K562 (cell line): ENCODE data around the gene APBA2. TPM values are rescaled to one million over a fixed set of nuclear protein-coding genes. Genes with fewer than 3 reads are reported as not detected.

ENCODE experiments used
- ATAC-seq: fragments of 200-7000 bp; cut with Tn5 transposase; 3 replicates; pipeline ENCODE4 v1.9.1; 2020; ENCODE audit warnings: moderate library complexity
- BruUV-seq: library from RNA; stranded (reverse); fragments of 400-500 nt; replicated peaks from 2 replicates; lab custom pipeline; 2021; lab: Mats Ljungman, UMichigan
- CTCF ChIA-PET: fragments of 300-600 bp; formaldehyde crosslinking; extraction: SDS; loops from one replicate; lab custom pipeline; 2021; ENCODE audit warnings: low intra/inter-chr PET ratio; lab: Yijun Ruan, JAX
- POLR2A ChIA-PET: fragments of 300-600, 350-650 bp; sonication (Branson Sonifier 250); formaldehyde crosslinking; extraction: SDS; loops from one replicate; lab custom pipeline; 2021; ENCODE audit warnings: antibody characterized with exemption, inconsistent platforms; lab: Yijun Ruan, JAX
- DNase-seq, 4 experiments: peaks; one replicate each; pipeline versions ENCODE4 v3.0.0 to v3.0.0-alpha.2; 2011 to 2018; ENCODE audit warnings: low spot score in 3 of 4, mixed read lengths in 3 of 4; ENCODE audit errors: extremely low read depth in 1 of 4
- FAIRE-seq: peaks from 2 replicates; lab custom pipeline; 2011; peaks lifted over from hg19 to GRCh38; lab: Jason Lieb, UNC
- H2AFZ ChIP-seq: 2 replicates; pipeline ENCODE4 v1.6.0; 2011; ENCODE audit warnings: low read depth, low read length, control low read depth, inconsistent platforms
- H3K27ac ChIP-seq: fragments of 200-600 bp; 3 replicates; pipeline ENCODE4 v1.8.0; 2011; ENCODE audit warnings: low read depth, mild to moderate bottlenecking, control low read depth, inconsistent platforms, low read length, moderate library complexity, mixed read lengths; ENCODE audit errors: extremely low read depth
- H3K27me3 ChIP-seq, 2 experiments: fragments of 300-600 bp in 1 of 2; 2 replicates in 1 of 2; 3 replicates in 1 of 2; pipeline versions ENCODE4 v1.6.0 to v1.8.0; 2011; ENCODE audit warnings: inconsistent platforms in 2 of 2, low read length in 2 of 2, mild to moderate bottlenecking in 1 of 2, mixed read lengths in 1 of 2, moderate library complexity in 1 of 2; ENCODE audit not compliant: control insufficient read depth in 2 of 2, insufficient read depth in 2 of 2
- H3K36me3 ChIP-seq: fragments of 300-600 bp; 3 replicates; pipeline ENCODE4 v1.8.0; 2011; ENCODE audit warnings: mild to moderate bottlenecking, low read length, inconsistent platforms; ENCODE audit not compliant: control insufficient read depth, insufficient read depth
- H3K4me1 ChIP-seq, 2 experiments: fragments of 200-600 bp in 1 of 2; replicated peaks in 1 of 2; 2 replicates in 1 of 2; 3 replicates in 1 of 2; pipeline versions ENCODE4 v1.5.1 to v1.8.0; 2011; ENCODE audit warnings: inconsistent platforms in 2 of 2, low read length in 2 of 2, mild to moderate bottlenecking in 1 of 2, mixed read lengths in 1 of 2, moderate library complexity in 1 of 2; ENCODE audit not compliant: control insufficient read depth in 2 of 2, insufficient read depth in 2 of 2
- H3K4me2 ChIP-seq: 2 replicates; pipeline ENCODE4 v1.6.1; 2011; ENCODE audit warnings: low read length, control low read depth, inconsistent platforms, mixed read lengths; ENCODE audit not compliant: insufficient read depth
- H3K4me3 ChIP-seq: fragments of 200-600 bp; sonication (generic), shearing (Covaris generic); 2 replicates; pipeline ENCODE4 v1.5.1; 2016; ENCODE audit warnings: control low read depth, inconsistent platforms
- H3K79me2 ChIP-seq: fragments of 200-600 bp; 3 replicates; pipeline ENCODE4 v1.8.0; 2011; ENCODE audit warnings: low read length, inconsistent platforms; ENCODE audit not compliant: control insufficient read depth, insufficient read depth
- H3K9ac ChIP-seq, 2 experiments: 2 replicates each; pipeline versions ENCODE4 v1.6.0 to v1.6.1; 2011; ENCODE audit warnings: low read depth in 2 of 2, low read length in 2 of 2, control low read depth in 1 of 2, inconsistent platforms in 1 of 2, mild to moderate bottlenecking in 1 of 2, mixed read lengths in 1 of 2; ENCODE audit not compliant: insufficient read depth in 1 of 2
- H3K9me1 ChIP-seq: one replicate; pipeline ENCODE4 v1.6.0; 2011; ENCODE audit warnings: inconsistent platforms, mild to moderate bottlenecking, low read length, moderate library complexity; ENCODE audit not compliant: control insufficient read depth, insufficient read depth
- H3K9me3 ChIP-seq: replicated peaks from 2 replicates; pipeline ENCODE4 v1.5.1; 2011; ENCODE audit warnings: low read depth, low read length, inconsistent platforms; ENCODE audit not compliant: control insufficient read depth, insufficient read depth
- H4K20me1 ChIP-seq: replicated peaks from 2 replicates; pipeline ENCODE4 v1.6.1; 2011; ENCODE audit warnings: low read length, inconsistent platforms, mixed read lengths; ENCODE audit not compliant: control insufficient read depth, insufficient read depth
- CBX5 ChIP-seq: IDR thresholded peaks from 2 replicates; pipeline ENCODE4 v1.6.1; 2014; ENCODE audit warnings: low read depth, borderline replicate concordance
- ZNF197 ChIP-seq: fragments of 200-800 bp; sonication (Bioruptor generic); IDR thresholded peaks from 2 replicates; pipeline ENCODE4 v1.6.1; 2016; ENCODE audit warnings: low read depth, missing genetic modification characterization, missing compliant biosample characterization
- WGBS: fragments of 100-300 bp; shearing (Covaris generic); methylation state at CpG from one replicate; pipeline ENCODE4 v1.1.6; 2016; ENCODE audit warnings: low coverage, mixed read lengths; ENCODE audit not compliant: insufficient coverage; ENCODE audit errors: missing lambda C conversion rate; 5-methylcytosine and 5-hydroxymethylcytosine counted together
- in situ Hi-C: fragments of 300-500 bp; cut with MboI; formaldehyde crosslinking; loops from 4 replicates; pipeline ENCODE4 v1.15.0; 2018; ENCODE audit warnings: inconsistent platforms, mixed read lengths
- intact Hi-C: fragments of 100-400 bp; cut with micrococcal nuclease; formaldehyde crosslinking; loops from 2 replicates; pipeline ENCODE4 v1.14.2; 2022
- polyA plus RNA-seq, 8 experiments: library from polyadenylated mRNA; depleted of rRNA in 4 of 8; stranded (reverse) in 5 of 8; unstranded in 3 of 8; fragments of >200 nt; fragmentation: Nextera tagmentation in 2 of 8; fragmentation: Illumina TruSeq in 1 of 8; extraction: Ambion mirVana in 2 of 8; extraction: Trizol in 1 of 8; gene quantifications; 2 replicates each; pipeline versions ENCODE4 v1.2.1 to v1.2.3, GENCODE V29; 2011 to 2014; ENCODE audit warnings: inconsistent platforms in 1 of 8, missing spikeins in 1 of 8
- total RNA-seq, 7 experiments: library from RNA; depleted of rRNA in 6 of 7; stranded (reverse); fragments of >200 nt in 6 of 7; fragmentation: Illumina TruSeq in 2 of 7; extraction: Trizol in 2 of 7; gene quantifications; 2 replicates each; pipeline versions ENCODE4 v1.2.1 to v1.2.3, GENCODE V29; 2011 to 2021; ENCODE audit warnings: low replicate concordance in 1 of 7
- TF ChIP-seq, protein P1 (sequence below): IDR thresholded peaks from 2 replicates; pipeline ENCODE4 v1.6.1; 2011; ENCODE audit warnings: borderline replicate concordance, low read depth, mild to moderate bottlenecking, moderate library complexity, low read length; ENCODE audit not compliant: insufficient read depth, poor library complexity, severe bottlenecking
- TF ChIP-seq, protein P2 (sequence below): fragments of 450-650 bp; IDR thresholded peaks from 2 replicates; pipeline ENCODE4 v1.6.1; 2016; ENCODE audit warnings: mild to moderate bottlenecking

APBA2 gene
- total and polyA plus RNA-seq, 9 of the 15 experiments (the other 6 are each of a cell fraction or from before 2014, with no cell fraction given), result 0.24 to 40.9 (median 25.2) TPM

DNA sequence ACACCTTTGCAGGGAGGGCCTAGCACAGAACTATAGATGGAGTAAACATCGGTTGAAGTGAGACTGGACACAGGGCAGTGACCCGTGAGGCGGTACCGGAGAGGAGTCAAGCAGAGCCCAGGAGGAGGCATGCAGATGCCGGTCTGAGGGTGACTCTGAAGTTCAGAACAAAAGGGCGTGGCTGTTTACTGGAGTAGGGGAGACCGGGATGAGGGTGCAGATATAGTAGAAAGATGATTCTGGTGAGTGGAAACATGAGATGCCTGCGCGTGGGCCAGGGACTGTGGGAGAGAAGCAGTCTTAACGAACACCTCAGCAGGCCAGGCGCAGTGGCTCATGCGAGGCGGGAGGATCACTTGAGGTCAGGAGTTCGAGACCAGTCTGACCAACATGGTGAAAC, 270.7 kb downstream of the APBA2 start:
- no peak for FAIRE-seq
- no peak; the same call in 2 of the 3 replicates for ATAC-seq
- CTCF ChIA-PET, result no interaction called here

More for the DNA sequence above, 270.7 kb downstream of the APBA2 start:
- H3K4me2 ChIP-seq, result no peak overlapping the region
- no peaks in the 10 kb centered on the region for H3K9me1 ChIP-seq
- no peaks in the 10 kb centered on the region for H4K20me1 ChIP-seq
- no peak overlapping the region for H3K9ac ChIP-seq
- no peak overlapping the region for H3K27ac ChIP-seq
- no peaks in the 10 kb centered on the region; the same call in 1 of the 2 replicates for H3K9me3 ChIP-seq
- POLR2A ChIA-PET, result no interaction called here
- no TSS peak for BruUV-seq
- H3K4me3 ChIP-seq, result no peak overlapping the region
- H3K79me2 ChIP-seq, result no peaks in the 10 kb centered on the region
- no peaks in the 10 kb centered on the region for H3K36me3 ChIP-seq
- TF ChIP-seq, protein P1, sequence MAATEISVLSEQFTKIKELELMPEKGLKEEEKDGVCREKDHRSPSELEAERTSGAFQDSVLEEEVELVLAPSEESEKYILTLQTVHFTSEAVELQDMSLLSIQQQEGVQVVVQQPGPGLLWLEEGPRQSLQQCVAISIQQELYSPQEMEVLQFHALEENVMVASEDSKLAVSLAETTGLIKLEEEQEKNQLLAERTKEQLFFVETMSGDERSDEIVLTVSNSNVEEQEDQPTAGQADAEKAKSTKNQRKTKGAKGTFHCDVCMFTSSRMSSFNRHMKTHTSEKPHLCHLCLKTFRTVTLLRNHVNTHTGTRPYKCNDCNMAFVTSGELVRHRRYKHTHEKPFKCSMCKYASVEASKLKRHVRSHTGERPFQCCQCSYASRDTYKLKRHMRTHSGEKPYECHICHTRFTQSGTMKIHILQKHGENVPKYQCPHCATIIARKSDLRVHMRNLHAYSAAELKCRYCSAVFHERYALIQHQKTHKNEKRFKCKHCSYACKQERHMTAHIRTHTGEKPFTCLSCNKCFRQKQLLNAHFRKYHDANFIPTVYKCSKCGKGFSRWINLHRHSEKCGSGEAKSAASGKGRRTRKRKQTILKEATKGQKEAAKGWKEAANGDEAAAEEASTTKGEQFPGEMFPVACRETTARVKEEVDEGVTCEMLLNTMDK, result no peak
- TF ChIP-seq, protein P2, sequence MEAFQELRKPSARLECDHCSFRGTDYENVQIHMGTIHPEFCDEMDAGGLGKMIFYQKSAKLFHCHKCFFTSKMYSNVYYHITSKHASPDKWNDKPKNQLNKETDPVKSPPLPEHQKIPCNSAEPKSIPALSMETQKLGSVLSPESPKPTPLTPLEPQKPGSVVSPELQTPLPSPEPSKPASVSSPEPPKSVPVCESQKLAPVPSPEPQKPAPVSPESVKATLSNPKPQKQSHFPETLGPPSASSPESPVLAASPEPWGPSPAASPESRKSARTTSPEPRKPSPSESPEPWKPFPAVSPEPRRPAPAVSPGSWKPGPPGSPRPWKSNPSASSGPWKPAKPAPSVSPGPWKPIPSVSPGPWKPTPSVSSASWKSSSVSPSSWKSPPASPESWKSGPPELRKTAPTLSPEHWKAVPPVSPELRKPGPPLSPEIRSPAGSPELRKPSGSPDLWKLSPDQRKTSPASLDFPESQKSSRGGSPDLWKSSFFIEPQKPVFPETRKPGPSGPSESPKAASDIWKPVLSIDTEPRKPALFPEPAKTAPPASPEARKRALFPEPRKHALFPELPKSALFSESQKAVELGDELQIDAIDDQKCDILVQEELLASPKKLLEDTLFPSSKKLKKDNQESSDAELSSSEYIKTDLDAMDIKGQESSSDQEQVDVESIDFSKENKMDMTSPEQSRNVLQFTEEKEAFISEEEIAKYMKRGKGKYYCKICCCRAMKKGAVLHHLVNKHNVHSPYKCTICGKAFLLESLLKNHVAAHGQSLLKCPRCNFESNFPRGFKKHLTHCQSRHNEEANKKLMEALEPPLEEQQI, result no peak
- TF ChIP-seq CBX5 (no peak), ZNF197 (CRISPR knock-in tag) (no peak)
- intact Hi-C loops, result no loop called here
- DNase-seq, result no peak
- H2AFZ ChIP-seq, result no peak overlapping the region
- H3K27me3 ChIP-seq, result peaks cover 11 to 34% of the 10 kb centered on the region in 2 experiments
- in situ Hi-C loops, result no loop called here
- no peaks in the 10 kb centered on the region for H3K4me1 ChIP-seq
- WGBS, result 3% methylated on average over 14 of the region's 14 CpGs
